Glutamatergic neuron (in vitro differentiated cells): ENCODE results near the gene CDH2. TPM values are rescaled to one million over a fixed set of nuclear protein-coding genes. Genes with fewer than 3 reads are reported as not detected.

Experiments
- DNase-seq: peaks from one replicate; pipeline ENCODE4 v3.0.0; 2022
- H3K27ac Mint-ChIP-seq: one replicate; pipeline ENCODE4 v1.8.0; 2020; ENCODE audit warnings: mild to moderate bottlenecking, mixed read lengths, inconsistent platforms; ENCODE audit not compliant: unreplicated experiment
- H3K27me3 Mint-ChIP-seq: one replicate; pipeline ENCODE4 v1.8.0; 2020; ENCODE audit warnings: mild to moderate bottlenecking, moderate library complexity, mixed read lengths, inconsistent platforms; ENCODE audit not compliant: unreplicated experiment
- H3K36me3 Mint-ChIP-seq: one replicate; pipeline ENCODE4 v1.8.0; 2020; ENCODE audit warnings: mild to moderate bottlenecking, mixed read lengths, inconsistent platforms; ENCODE audit not compliant: unreplicated experiment
- H3K4me1 Mint-ChIP-seq: one replicate; pipeline ENCODE4 v1.8.0; 2020; ENCODE audit warnings: mild to moderate bottlenecking, low read depth, mixed read lengths, inconsistent platforms; ENCODE audit not compliant: unreplicated experiment
- H3K4me3 Mint-ChIP-seq: one replicate; pipeline ENCODE4 v1.8.0; 2020; ENCODE audit warnings: mild to moderate bottlenecking, mixed read lengths, inconsistent platforms; ENCODE audit not compliant: unreplicated experiment
- H3K9me3 Mint-ChIP-seq: one replicate; pipeline ENCODE4 v1.8.0; 2020; ENCODE audit warnings: mild to moderate bottlenecking, moderate library complexity, mixed read lengths, inconsistent platforms; ENCODE audit not compliant: unreplicated experiment
- total RNA-seq: library from RNA; stranded (reverse); fragmentation: NEBNext Ultra II Directional; extraction: Animal tissue kit (Norgen Biotek cat#: 25700); gene quantifications from one replicate; pipeline ENCODE4 v1.2.1, GENCODE V29; 2021; ENCODE audit not compliant: unreplicated experiment
- TF ChIP-seq, protein P1 (sequence below): fragments of 200-600 bp; sonication (generic); IDR thresholded peaks from one replicate; pipeline ENCODE4 v1.5.0; 2021; ENCODE audit not compliant: partially characterized antibody, unreplicated experiment

CDH2 gene
- total RNA-seq, 1 donor from 2014 or later, result 224 TPM

DNA sequence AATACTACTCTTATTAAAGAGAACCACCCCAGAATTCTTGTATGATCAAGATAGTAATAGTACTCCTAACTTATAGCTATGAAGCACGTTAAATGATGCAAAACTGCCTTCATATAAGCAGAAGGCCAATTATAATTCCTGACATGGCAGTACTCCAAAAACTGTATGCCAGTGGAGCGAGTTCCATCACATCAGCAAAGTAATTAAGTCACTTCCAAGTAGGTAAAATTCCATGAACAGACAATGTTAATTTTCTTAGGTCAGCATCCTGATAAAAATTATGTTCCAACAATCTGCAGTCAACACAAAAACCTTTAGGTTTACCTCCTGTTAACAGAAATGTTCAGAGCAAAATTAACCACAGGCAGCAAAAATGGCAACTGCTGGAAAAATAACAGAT lies 136.7 kb downstream of the CDH2 start:
- H3K4me1 Mint-ChIP-seq, result peaks cover 13% of the 10 kb centered on the region
- TF ChIP-seq, protein P1, sequence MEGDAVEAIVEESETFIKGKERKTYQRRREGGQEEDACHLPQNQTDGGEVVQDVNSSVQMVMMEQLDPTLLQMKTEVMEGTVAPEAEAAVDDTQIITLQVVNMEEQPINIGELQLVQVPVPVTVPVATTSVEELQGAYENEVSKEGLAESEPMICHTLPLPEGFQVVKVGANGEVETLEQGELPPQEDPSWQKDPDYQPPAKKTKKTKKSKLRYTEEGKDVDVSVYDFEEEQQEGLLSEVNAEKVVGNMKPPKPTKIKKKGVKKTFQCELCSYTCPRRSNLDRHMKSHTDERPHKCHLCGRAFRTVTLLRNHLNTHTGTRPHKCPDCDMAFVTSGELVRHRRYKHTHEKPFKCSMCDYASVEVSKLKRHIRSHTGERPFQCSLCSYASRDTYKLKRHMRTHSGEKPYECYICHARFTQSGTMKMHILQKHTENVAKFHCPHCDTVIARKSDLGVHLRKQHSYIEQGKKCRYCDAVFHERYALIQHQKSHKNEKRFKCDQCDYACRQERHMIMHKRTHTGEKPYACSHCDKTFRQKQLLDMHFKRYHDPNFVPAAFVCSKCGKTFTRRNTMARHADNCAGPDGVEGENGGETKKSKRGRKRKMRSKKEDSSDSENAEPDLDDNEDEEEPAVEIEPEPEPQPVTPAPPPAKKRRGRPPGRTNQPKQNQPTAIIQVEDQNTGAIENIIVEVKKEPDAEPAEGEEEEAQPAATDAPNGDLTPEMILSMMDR, result no peak
- DNase-seq, result no peak
- no peaks in the 10 kb centered on the region for H3K36me3 Mint-ChIP-seq
- H3K27ac Mint-ChIP-seq, result no peak overlapping the region
- no peak overlapping the region for H3K4me3 Mint-ChIP-seq
- peaks cover 7% of the 10 kb centered on the region for H3K27me3 Mint-ChIP-seq
- H3K9me3 Mint-ChIP-seq, result peaks cover 3% of the 10 kb centered on the region

DNA sequence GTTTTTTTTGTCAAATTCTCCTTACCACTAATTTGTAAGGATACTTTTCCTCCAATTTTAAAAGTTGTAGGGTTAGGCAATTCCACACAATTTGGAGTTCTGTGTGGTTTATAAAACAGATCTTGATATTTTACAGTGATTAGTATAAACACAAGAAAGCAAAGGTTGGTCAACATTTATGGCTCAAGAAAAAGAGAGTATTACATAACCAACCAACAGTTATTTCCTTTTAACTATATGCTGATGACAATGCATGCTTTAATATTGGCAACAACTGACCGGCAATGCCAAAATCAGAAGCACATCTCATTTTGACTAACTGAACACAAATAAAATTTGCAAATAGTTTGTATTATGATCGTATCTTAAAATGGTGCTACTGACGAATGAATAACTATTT lies 137.2 kb downstream of the CDH2 start:
- Mint-ChIP-seq H3K27ac (no peak overlapping the region), H3K4me3 (no peak overlapping the region), H3K36me3 (no peaks in the 10 kb centered on the region), H3K27me3 (peaks cover 7% of the 10 kb centered on the region), H3K9me3 (peaks cover 3% of the 10 kb centered on the region), H3K4me1 (peaks cover 10% of the 10 kb centered on the region)
- DNase-seq, result no peak
- TF ChIP-seq, protein P1, result no peak

DNA sequence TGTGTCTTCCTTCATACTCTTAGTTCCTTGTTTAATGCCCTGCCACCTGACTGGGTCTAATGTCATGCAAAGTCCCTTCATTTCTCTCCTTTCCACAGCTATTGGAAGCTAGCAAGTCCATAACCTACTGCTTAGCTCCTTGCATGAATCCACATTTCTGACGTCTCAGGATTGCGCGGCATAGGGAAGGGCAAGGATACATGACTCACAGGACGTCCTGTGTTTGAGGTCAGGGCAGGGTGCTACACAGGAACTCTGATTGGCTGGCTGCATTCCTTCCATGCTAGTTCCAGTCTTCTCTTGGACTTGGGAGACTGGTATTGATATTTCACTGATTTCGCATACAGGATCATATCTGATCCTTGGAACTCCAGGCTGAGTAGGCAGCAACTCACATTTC lies 137.9 kb downstream of the CDH2 start:
- no peak for DNase-seq
- Mint-ChIP-seq H3K4me1 (peaks cover 10% of the 10 kb centered on the region), H3K27ac (no peak overlapping the region), H3K4me3 (no peak overlapping the region), H3K36me3 (no peaks in the 10 kb centered on the region), H3K27me3 (peaks cover 7% of the 10 kb centered on the region), H3K9me3 (peaks cover 3% of the 10 kb centered on the region)
- TF ChIP-seq, protein P1, result no peak

DNA sequence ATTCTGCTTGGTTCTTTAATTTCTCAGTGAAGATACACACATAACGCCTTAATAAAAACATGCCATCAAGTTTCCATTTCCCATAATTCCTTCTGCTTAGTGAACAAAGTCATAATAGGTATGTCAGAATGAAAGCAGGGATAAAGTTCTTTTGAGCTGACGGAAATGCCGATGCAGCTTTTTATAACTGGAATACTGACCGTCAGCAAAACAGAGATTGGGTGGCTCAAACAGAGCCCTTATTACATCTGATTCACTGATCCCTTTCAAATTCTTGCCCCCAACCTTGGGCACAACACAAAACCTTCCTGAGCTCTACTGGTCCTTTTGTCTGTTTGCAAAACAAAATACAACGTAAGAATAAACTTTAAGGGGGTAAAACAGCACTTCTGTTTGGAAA lies 140.4 kb downstream of the CDH2 start:
- Mint-ChIP-seq H3K27me3 (peaks cover 7% of the 10 kb centered on the region), H3K36me3 (no peaks in the 10 kb centered on the region), H3K9me3 (peaks cover 8% of the 10 kb centered on the region), H3K4me1 (peaks cover 16% of the 10 kb centered on the region), H3K27ac (no peak overlapping the region), H3K4me3 (no peak overlapping the region)
- DNase-seq, result no peak
- TF ChIP-seq, protein P1, result no peak

DNA sequence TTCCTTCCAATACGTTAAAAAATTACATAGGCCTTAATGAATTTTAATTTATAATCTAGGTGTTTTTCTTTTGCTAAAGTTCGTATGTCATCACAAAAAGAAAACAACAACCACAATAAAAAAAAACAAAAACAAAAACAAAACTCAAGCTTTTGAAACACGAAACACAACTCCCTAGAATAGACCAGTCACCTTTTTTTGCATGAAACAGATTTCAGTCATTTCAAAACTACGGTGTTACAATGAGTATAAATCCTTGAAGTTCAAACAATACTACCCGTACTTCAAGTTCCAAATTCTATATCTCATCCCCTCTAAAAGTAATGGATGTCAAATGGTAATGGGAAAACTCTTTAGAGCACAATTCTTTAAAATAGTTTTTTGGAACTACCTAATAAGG lies 142.4 kb downstream of the CDH2 start:
- Mint-ChIP-seq H3K4me3 (no peak overlapping the region), H3K27me3 (peaks cover 7% of the 10 kb centered on the region), H3K4me1 (peaks cover 22% of the 10 kb centered on the region), H3K36me3 (no peaks in the 10 kb centered on the region), H3K9me3 (peaks cover 8% of the 10 kb centered on the region), H3K27ac (no peak overlapping the region)
- TF ChIP-seq, protein P1, result no peak
- no peak for DNase-seq
